Kidney (tissue), 14 donors: ENCODE measurements around the gene TEKT4. TPM values are rescaled to one million over a fixed set of nuclear protein-coding genes. Genes with fewer than 3 reads are reported as not detected.
A peak's percentile ranks its signal among the peaks of the same experiment; 100 is the strongest.

Source experiments
- DNase-seq, 5 donors: peaks; one replicate each; pipeline ENCODE4 v3.0.0-alpha.2; 2013 to 2020
- FAIRE-seq: peaks from 2 replicates; lab custom pipeline; 2012; peaks lifted over from hg19 to GRCh38; lab: Jason Lieb, UNC
- H3K27ac ChIP-seq, 2 donors: one replicate each; pipeline ENCODE4 v1.7.0; 2013; ENCODE audit warnings: low read depth in 2 of 2, low read length in 2 of 2, inconsistent platforms in 1 of 2
- H3K27me3 ChIP-seq: one replicate; pipeline ENCODE4 v1.7.1; 2013; ENCODE audit warnings: low read length, inconsistent platforms; ENCODE audit not compliant: control insufficient read depth, insufficient read depth
- H3K36me3 ChIP-seq, 3 donors: one replicate each; pipeline versions ENCODE4 v1.7.0 to v1.7.1; 2013; ENCODE audit warnings: low read length in 3 of 3, control low read depth in 1 of 3, inconsistent platforms in 1 of 3; ENCODE audit not compliant: insufficient read depth in 3 of 3, control insufficient read depth in 2 of 3
- H3K4me1 ChIP-seq, 3 donors: one replicate each; pipeline versions ENCODE4 v1.7.0 to v1.7.1; 2013; ENCODE audit warnings: low read length in 3 of 3, inconsistent platforms in 1 of 3, low read depth in 1 of 3; ENCODE audit not compliant: control insufficient read depth in 2 of 3, insufficient read depth in 2 of 3
- H3K4me3 ChIP-seq, 3 donors: one replicate each; pipeline versions ENCODE4 v1.7.0 to v1.8.1; 2013; ENCODE audit warnings: low read length in 3 of 3, control low read depth in 1 of 3, inconsistent platforms in 1 of 3
- H3K9ac ChIP-seq, 3 donors: one replicate each; pipeline versions ENCODE4 v1.7.0 to v1.7.1; 2013; ENCODE audit warnings: low read length in 3 of 3, control low read depth in 1 of 3, inconsistent platforms in 1 of 3
- H3K9me3 ChIP-seq, 3 donors: one replicate each; pipeline versions ENCODE4 v1.7.0 to v1.7.1; 2013; ENCODE audit warnings: low read length in 3 of 3, control low read depth in 1 of 3, inconsistent platforms in 1 of 3; ENCODE audit not compliant: control insufficient read depth in 2 of 3, insufficient read depth in 1 of 3
- intact Hi-C: fragments of 100-400 bp; cut with DNase I; formaldehyde crosslinking; loops from one replicate; pipeline ENCODE4 v1.11.1; 2022
- polyA plus RNA-seq: library from polyadenylated mRNA; stranded (reverse); fragments of 350-450 nt; fragmentation: Illumina TruSeq; extraction: RNeasy Lipid Tissue Mini Kit (QIAGEN cat#74804); gene quantifications from one replicate; pipeline ENCODE4 v1.2.3, GENCODE V29; 2014; ENCODE audit warnings: low read depth, low replicate concordance; ENCODE audit not compliant: insufficient read depth
- total RNA-seq: library from RNA; stranded (reverse); fragmentation: NEBNext Ultra II Directional; extraction: Animal tissue kit (Norgen Biotek cat#: 25700); gene quantifications from one replicate; pipeline ENCODE4 v1.2.1, GENCODE V29; 2021
- TF ChIP-seq, protein P1 (sequence below): IDR thresholded peaks from 3 replicates; pipeline ENCODE4 v1.5.1; 2012; ENCODE audit warnings: mild to moderate bottlenecking, moderate library complexity, borderline replicate concordance; ENCODE audit not compliant: insufficient read depth; ENCODE audit errors: extremely low read depth
- donor health status: control.
- donor health status: control.
- donor health status: control.
- donor health status: control.
- donor health status: control.
- donor health status: DM: yes; HTN: yes; CAD: no.
- donor health status: Normal renal cell carcinoma (clear cell type).

The TEKT4 gene
- total and polyA plus RNA-seq, 2 donors from 2014 or later, result 0.16 TPM; not detected in 1

DNA sequence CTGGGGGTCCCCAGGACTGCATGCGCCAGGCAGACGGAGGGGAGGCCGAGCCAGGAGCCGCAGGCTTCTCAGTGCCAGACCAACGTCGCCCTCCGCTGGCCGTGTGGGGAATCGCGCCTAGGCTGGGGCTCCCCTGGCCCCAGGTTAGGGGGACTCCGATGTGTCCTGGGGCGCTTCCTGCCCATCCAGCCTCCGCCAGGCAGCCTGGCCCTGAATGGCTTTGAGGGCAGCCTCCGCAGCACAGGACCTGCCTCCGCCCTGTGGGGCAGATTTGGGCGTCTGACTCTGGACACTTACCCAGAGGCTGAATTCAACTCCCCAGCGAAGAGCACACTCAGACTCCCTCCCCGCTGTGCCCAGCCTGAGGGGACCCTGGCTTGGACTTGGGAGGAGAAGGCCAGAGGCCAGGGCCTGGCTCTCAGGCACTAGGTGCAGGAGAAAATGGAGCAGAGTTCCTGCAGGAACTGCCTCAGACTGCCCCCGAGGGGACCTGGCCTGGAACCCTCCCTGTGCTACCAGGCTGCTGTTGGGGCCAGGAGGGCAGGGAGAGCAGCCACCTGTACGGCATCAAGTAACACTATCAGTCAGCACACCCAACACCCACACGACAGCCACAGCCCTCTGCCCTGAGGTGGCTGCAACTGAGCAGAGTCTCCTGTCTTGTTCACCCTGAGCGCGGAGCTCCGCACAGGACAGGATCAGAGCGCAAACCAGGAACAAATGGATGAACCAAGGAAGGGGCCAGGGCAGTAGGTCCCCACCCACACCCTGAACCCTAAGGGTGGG is 597 bp upstream of the TEKT4 start:
- Histone ChIP-seq H3K27me3 (peaks cover 2% of the 10 kb centered on the region), H3K9ac (no peak overlapping the region), H3K4me3 (no peak overlapping the region), H3K27ac (no peak overlapping the region), H3K4me1 (peaks cover 0 to 2% (median 0%) of the 10 kb centered on the region in 3 donors), H3K9me3 (no peaks in the 10 kb centered on the region), H3K36me3 (no peaks in the 10 kb centered on the region)
- FAIRE-seq, result no peak
- peak in 4 of 5 donors; percentile 51 to 75 (median 63) for DNase-seq
- intact Hi-C loops, result no loop called here
- TF ChIP-seq, protein P1, sequence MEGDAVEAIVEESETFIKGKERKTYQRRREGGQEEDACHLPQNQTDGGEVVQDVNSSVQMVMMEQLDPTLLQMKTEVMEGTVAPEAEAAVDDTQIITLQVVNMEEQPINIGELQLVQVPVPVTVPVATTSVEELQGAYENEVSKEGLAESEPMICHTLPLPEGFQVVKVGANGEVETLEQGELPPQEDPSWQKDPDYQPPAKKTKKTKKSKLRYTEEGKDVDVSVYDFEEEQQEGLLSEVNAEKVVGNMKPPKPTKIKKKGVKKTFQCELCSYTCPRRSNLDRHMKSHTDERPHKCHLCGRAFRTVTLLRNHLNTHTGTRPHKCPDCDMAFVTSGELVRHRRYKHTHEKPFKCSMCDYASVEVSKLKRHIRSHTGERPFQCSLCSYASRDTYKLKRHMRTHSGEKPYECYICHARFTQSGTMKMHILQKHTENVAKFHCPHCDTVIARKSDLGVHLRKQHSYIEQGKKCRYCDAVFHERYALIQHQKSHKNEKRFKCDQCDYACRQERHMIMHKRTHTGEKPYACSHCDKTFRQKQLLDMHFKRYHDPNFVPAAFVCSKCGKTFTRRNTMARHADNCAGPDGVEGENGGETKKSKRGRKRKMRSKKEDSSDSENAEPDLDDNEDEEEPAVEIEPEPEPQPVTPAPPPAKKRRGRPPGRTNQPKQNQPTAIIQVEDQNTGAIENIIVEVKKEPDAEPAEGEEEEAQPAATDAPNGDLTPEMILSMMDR, result no peak

GRCh38 chr2:94872088-94872618 is 923 bp downstream of the TEKT4 start:
- FAIRE-seq, result no peak
- Histone ChIP-seq H3K27ac (no peak overlapping the region), H3K4me1 (peaks cover 0 to 2% (median 0%) of the 10 kb centered on the region in 3 donors), H3K4me3 (no peak overlapping the region), H3K27me3 (peaks cover 2% of the 10 kb centered on the region), H3K36me3 (no peaks in the 10 kb centered on the region), H3K9ac (no peak overlapping the region), H3K9me3 (no peaks in the 10 kb centered on the region)
- peak in 1 of 5 donors; percentile 52 for DNase-seq
- intact Hi-C loops, result no loop called here
- TF ChIP-seq, protein P1, result no peak

DNA sequence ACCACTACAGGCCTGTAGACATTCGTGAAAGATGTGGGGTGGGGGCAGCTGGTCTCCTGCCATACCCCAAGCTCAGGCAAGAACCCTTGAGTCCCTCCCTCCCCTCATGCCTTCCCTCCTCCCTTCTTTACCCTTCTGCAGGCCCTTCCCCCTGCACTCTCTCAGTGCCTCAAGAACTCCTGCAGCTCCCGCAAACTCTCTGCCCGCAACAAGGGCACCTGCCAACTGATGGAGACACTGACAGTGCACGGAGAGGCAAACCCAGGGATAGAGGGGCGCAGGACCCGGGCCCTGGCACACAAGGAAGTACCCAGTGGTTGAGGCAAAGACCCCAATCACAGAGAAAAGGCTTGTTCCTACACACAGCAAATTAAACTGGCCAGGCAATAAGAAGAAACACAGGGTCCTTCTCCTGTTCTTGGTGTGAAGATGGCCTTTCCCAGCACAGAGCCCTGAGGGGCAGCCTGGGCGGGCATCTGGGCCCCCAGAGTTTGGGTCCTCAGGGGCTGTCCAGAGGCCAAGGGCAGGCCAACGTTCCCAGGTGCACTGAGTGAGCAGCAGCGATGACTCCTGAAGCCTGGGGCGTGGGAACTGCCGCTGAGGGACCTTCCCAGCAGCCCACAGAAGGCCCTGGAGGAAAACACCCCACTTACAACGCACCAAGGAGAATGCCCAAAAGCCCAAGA is 1.6 kb downstream of the TEKT4 start:
- Histone ChIP-seq H3K27ac (no peak overlapping the region), H3K36me3 (no peaks in the 10 kb centered on the region), H3K9ac (no peak overlapping the region), H3K4me3 (no peak overlapping the region), H3K9me3 (no peaks in the 10 kb centered on the region), H3K27me3 (peaks cover 2% of the 10 kb centered on the region), H3K4me1 (peaks cover 0 to 2% (median 0%) of the 10 kb centered on the region in 3 donors)
- intact Hi-C loops, result no loop called here
- TF ChIP-seq, protein P1, result no peak
- peak in 2 of 5 donors; percentile 37 to 56 for DNase-seq
- no peak for FAIRE-seq
